Myocyte (in vitro differentiated cells): ENCODE results near the gene ENOX1. TPM values are rescaled to one million over a fixed set of nuclear protein-coding genes. Genes with fewer than 3 reads are reported as not detected.

Source experiments
- DNase-seq: peaks from one replicate; pipeline ENCODE4 v3.0.0-alpha.2; 2012; ENCODE audit warnings: low read depth
- total RNA-seq: library from RNA; depleted of rRNA; stranded (reverse); fragments of >200 nt; gene quantifications from 2 replicates; pipeline ENCODE4 v1.2.3, GENCODE V29; 2014

The ENOX1 gene
- total RNA-seq, 1 donor from 2014 or later, result 5.8 TPM

DNA sequence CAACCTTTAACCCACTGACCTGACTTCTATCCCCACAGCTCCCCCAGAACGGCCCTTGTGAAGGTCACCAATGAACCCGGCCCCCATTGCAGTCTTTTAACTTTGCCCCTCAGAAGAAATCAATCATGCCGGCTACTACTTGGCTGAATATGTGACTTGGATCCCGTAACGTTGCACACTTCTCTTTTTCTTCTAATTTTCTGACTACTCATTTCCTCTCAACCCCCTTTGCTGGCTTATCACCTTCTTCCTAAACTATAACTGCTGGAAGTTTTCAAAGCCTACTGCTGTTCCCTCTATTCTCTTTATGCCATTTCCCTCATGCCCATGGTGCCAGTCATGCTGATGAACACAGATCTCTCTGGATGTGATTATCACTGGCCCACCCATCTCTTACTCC lies 395.7 kb downstream of the ENOX1 start:
- no peak for DNase-seq

- DNase-seq, result no peak
These were observed 396.2 kb downstream of the ENOX1 start for GRCh38 chr13:43390619-43391018.

GRCh38 chr13:43389983-43390382 lies 396.8 kb downstream of the ENOX1 start:
- DNase-seq, result no peak

GRCh38 chr13:43389573-43389972 lies 397.2 kb downstream of the ENOX1 start:
- no peak for DNase-seq

DNA sequence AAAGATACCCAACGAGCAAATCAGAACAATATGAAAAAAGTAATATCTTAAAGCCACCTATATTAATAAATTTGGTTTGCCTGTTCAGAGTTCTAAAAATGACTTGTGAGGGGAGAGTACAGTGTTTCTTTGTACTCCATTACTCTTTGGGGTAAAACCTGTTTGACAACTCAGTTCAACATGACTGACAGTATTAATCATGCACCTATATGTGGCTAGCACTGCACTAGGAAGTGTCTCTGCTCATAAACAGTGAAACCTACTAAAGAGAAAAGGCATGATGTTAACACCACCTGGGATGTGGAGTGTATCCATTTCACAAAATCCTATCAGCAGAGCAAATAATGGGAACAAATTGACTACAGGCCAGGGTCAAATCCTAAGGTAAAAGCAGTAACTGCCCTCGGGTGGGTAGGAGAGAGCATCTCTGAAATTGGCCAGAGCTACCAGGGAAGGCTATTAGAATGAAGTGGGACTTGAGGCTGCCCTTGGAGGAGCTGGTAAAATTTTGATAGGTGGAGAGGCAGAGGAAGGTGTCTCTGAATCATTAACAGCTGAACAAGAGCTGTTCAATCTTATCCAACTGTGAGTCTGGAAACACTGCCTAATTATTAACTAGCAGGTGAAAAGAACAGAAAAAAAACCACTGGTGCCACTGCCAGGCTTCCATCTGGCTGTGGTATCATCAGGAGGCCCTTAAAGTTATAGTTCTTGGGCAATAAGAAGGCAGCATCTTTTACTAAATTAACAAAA lies 398.3 kb downstream of the ENOX1 start:
- DNase-seq, result peak; percentile 54

DNA sequence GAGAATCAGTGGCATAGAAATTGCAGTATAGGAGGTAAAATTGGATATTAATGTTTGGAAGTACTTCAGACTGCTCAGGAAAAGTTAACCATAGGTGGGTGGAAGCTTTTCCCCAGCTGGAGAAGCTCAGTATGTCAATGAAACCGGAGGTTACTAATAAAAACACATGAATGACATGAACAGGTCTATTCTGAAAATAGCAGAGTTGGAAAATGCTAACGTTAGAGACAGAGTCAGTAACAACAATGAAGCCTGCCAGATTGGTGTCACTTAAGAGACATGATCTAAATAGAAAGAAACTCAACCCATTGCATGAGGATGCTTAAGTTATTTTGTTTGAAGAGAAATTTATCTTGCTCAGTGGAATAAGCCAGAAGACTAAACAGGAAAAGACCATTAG lies 398.9 kb downstream of the ENOX1 start:
- peak; percentile 82 for DNase-seq

DNA sequence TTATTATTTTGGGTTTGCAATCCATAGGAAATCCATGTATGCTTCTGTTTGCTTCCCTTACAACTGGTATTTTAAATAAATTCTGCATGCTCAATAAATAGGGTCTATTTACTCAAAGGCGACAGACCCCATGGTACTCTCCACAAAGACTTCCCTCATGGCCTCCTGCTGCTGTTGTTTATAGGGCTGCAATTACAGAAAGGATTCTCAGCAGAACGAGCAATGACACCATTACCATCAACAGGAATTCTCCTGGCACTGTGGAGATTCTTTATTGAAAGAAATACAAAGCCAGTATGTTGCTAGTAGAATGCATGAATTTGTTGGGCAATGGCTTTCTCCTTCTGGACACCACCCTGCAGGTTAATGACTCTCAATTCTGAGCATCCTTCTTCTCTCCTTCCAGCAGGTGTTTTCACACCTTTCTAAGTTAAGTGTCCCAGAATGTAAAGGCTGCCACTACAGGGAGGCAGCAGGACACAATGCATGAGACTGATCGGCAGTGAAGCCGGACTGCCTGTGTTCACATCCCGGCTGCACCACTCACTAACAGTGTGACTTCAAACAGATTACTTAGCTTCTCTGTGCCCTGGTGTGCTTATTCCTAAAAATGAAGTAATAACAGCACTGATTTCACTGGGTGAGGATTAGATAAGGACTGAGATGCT lies 403.1 kb downstream of the ENOX1 start:
- no peak for DNase-seq

GRCh38 chr13:43379738-43380137 lies 407.0 kb downstream of the ENOX1 start:
- DNase-seq, result no peak

GRCh38 chr13:43377973-43378372 lies 408.8 kb downstream of the ENOX1 start:
- DNase-seq, result no peak

DNA sequence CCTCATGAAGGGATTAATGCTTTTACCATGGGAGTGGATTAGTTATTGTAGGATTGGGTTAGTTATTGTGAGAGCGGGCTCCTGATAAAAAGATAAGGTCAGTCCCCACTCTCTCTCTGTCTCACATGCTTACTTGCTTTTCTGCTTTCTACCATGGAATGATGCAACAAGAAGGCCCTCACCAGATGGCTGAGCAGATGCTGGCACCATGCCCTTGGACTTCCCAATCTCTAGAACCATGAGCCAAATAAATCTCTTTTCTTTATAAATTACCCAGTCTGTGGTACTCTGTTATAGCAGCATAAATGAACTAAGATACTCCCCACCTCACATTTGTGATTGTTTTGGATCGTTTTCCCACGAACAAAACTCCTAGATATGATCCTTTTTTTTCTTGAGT lies 409.6 kb downstream of the ENOX1 start:
- no peak for DNase-seq

- no peak for DNase-seq
These were observed 410.2 kb downstream of the ENOX1 start for GRCh38 chr13:43376596-43376995.

GRCh38 chr13:43375797-43376465 lies 410.8 kb downstream of the ENOX1 start:
- no peak for DNase-seq

GRCh38 chr13:43374621-43375020 lies 412.2 kb downstream of the ENOX1 start:
- DNase-seq, result peak; percentile 61

GRCh38 chr13:43373400-43373799 lies 413.4 kb downstream of the ENOX1 start:
- no peak for DNase-seq

- DNase-seq, result no peak
These were observed 415.9 kb downstream of the ENOX1 start for GRCh38 chr13:43370842-43371241.

DNA sequence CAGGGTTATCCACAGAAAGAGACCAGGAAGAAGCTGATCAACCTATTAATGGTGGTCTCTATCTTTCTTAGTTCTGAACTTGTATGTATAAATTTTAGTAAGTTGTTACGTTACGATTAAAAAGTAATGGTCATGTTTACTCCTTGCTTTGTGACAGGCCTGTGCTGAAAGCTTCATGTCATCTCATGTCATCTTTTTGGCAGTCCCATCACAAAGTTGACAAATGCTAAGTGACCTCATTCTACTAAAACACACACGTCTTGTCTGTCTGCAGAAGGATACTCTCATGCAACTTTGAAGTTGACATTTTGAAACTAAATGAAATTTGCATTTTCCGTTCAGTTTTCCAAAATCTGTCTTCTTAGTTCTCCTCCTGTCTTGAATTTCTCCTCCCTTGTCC lies 417.5 kb downstream of the ENOX1 start:
- DNase-seq, result no peak

DNA sequence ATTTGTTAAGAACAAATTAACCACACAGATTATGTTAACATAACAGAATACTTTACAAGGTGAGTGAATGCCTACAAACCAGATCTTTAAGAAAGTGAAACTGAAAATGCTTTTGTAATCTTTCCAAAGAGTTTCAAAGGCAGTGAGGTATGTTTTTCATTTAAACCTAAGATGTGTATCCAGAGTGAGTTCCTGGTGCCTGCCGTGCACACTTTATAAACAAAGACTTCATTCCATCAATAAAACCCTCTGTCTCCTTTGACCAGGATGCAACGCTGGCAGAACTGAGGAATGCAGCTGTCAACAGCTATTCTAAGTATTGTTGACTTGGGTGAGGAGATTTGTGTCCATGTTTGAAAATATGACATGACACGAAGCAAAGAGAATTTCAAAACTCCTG lies 418.8 kb downstream of the ENOX1 start:
- DNase-seq, result peak; percentile 76

- DNase-seq, result no peak
These were observed 421.8 kb downstream of the ENOX1 start for GRCh38 chr13:43365039-43365344.

- DNase-seq, result peak; percentile 61
These were observed 422.3 kb downstream of the ENOX1 start for GRCh38 chr13:43364210-43365038.

GRCh38 chr13:43363156-43363953 lies 423.4 kb downstream of the ENOX1 start:
- peak; percentile 66 for DNase-seq

GRCh38 chr13:43362556-43362955 lies 424.2 kb downstream of the ENOX1 start:
- DNase-seq, result no peak
